Measurements from ENCODE around the gene RBPJL.

GRCh38 chr20:45291526-45291925 lies 15.1 kb upstream of the RBPJL start:
- TF ChIP-seq ZBTB7A (CRISPR knock-in tag; IDR thresholded peaks at IDR 0.05) (no peak), ZNF318 (CRISPR knock-in tag; IDR thresholded peaks at IDR 0.05) (no peak), SIN3A (IDR thresholded peaks at IDR 0.05; ENCODE audit: borderline replicate concordance, low read depth, low read length) (no peak), SMARCC2 (IDR thresholded peaks at IDR 0.05) (no peak), ZNF501 (CRISPR knock-in tag; IDR thresholded peaks at IDR 0.05) (no peak)
- TF ChIP-seq, protein P1, sequence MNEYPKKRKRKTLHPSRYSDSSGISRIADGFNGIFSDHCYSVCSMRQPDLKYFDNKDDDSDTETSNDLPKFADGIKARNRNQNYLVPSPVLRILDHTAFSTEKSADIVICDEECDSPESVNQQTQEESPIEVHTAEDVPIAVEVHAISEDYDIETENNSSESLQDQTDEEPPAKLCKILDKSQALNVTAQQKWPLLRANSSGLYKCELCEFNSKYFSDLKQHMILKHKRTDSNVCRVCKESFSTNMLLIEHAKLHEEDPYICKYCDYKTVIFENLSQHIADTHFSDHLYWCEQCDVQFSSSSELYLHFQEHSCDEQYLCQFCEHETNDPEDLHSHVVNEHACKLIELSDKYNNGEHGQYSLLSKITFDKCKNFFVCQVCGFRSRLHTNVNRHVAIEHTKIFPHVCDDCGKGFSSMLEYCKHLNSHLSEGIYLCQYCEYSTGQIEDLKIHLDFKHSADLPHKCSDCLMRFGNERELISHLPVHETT (CRISPR knock-in tag; conservative IDR thresholded peaks at IDR 0.05) = no peak

Data from HepG2 (cell line).